IMR-90 (cell line): ENCODE measurements around the gene BTNL2. TPM values are rescaled to one million over a fixed set of nuclear protein-coding genes. Genes with fewer than 3 reads are reported as not detected.

Experiments
- ATAC-seq: fragments of 200-7000 bp; cut with Tn5 transposase; 2 replicates; pipeline ENCODE4 v1.9.1; 2020; ENCODE audit warnings: low read depth, mild to moderate bottlenecking, moderate library complexity
- BruUV-seq: library from RNA; stranded (reverse); fragments of 400-500 nt; replicated peaks from 2 replicates; lab custom pipeline; 2021; lab: Mats Ljungman, UMichigan
- CTCF ChIA-PET: fragments of 300-600 bp; formaldehyde crosslinking; extraction: SDS; loops from one replicate; lab custom pipeline; 2021; ENCODE audit warnings: antibody characterized with exemption; lab: Yijun Ruan, JAX
- POLR2A ChIA-PET: fragments of 300-600 bp; sonication (Branson Sonifier 250); formaldehyde crosslinking; loops from one replicate; lab custom pipeline; 2022; ENCODE audit warnings: antibody characterized with exemption; ENCODE audit not compliant: unreplicated experiment; lab: Charles Lee
- DNase-seq: peaks from one replicate; pipeline ENCODE4 v3.0.0; 2013
- H2AFZ ChIP-seq: replicated peaks from 2 replicates; pipeline ENCODE3; 2013; ENCODE audit warnings: low read length, mild to moderate bottlenecking; ENCODE audit not compliant: poor library complexity
- H2AK5ac ChIP-seq: 2 replicates; pipeline ENCODE4 v1.6.1; 2013; ENCODE audit warnings: low read depth, low read length, inconsistent platforms
- H2AK9ac ChIP-seq: replicated peaks from 2 replicates; pipeline ENCODE3; 2013; ENCODE audit warnings: mild to moderate bottlenecking, low read depth, low read length, moderate library complexity; ENCODE audit not compliant: poor library complexity
- H2BK120ac ChIP-seq: 2 replicates; pipeline ENCODE4 v1.6.1; 2013; ENCODE audit warnings: low read depth, low read length, inconsistent platforms
- H2BK15ac ChIP-seq: 3 replicates; pipeline ENCODE4 v1.6.1; 2013; ENCODE audit warnings: low read depth, low read length, inconsistent platforms
- H2BK20ac ChIP-seq: 2 replicates; pipeline ENCODE4 v1.6.1; 2013; ENCODE audit warnings: low read depth, mild to moderate bottlenecking, inconsistent platforms, low read length, moderate library complexity
- H2BK5ac ChIP-seq: 2 replicates; pipeline ENCODE4 v1.6.1; 2013; ENCODE audit warnings: mild to moderate bottlenecking, low read depth, low read length, inconsistent platforms; ENCODE audit not compliant: poor library complexity, severe bottlenecking
- H3K14ac ChIP-seq: replicated peaks from 2 replicates; pipeline ENCODE4 v1.6.1; 2013; ENCODE audit warnings: low read depth, low read length, inconsistent platforms
- H3K18ac ChIP-seq: 2 replicates; pipeline ENCODE4 v1.6.1; 2013; ENCODE audit warnings: low read depth, low read length, control low read depth
- H3K23ac ChIP-seq: 2 replicates; pipeline ENCODE4 v1.6.1; 2013; ENCODE audit warnings: low read depth, low read length, inconsistent platforms
- H3K27ac ChIP-seq: 2 replicates; pipeline ENCODE4 v1.5.1; 2013; ENCODE audit warnings: mild to moderate bottlenecking, control low read depth, low read length; ENCODE audit not compliant: insufficient read depth
- H3K27me3 ChIP-seq: 2 replicates; pipeline ENCODE4 v1.6.1; 2013; ENCODE audit warnings: low read length; ENCODE audit not compliant: control insufficient read depth, insufficient read depth
- H3K36me3 ChIP-seq: 2 replicates; pipeline ENCODE4 v1.6.1; 2013; ENCODE audit warnings: low read length, mixed read lengths; ENCODE audit not compliant: control insufficient read depth, insufficient read depth
- H3K4ac ChIP-seq: 2 replicates; pipeline ENCODE4 v1.6.1; 2013; ENCODE audit warnings: low read depth, low read length, inconsistent platforms
- H3K4me1 ChIP-seq: 2 replicates; pipeline ENCODE4 v1.6.1; 2013; ENCODE audit warnings: low read length, mixed read lengths; ENCODE audit not compliant: control insufficient read depth, insufficient read depth
- H3K4me2 ChIP-seq: 2 replicates; pipeline ENCODE4 v1.6.1; 2013; ENCODE audit warnings: low read depth, mild to moderate bottlenecking, control low read depth, low read length, moderate library complexity
- H3K4me3 ChIP-seq: 2 replicates; pipeline ENCODE4 v1.5.1; 2013; ENCODE audit warnings: low read depth, mild to moderate bottlenecking, control low read depth, low read length, moderate library complexity; ENCODE audit not compliant: insufficient read depth
- H3K56ac ChIP-seq: 2 replicates; pipeline ENCODE4 v1.6.1; 2013; ENCODE audit warnings: low read length, inconsistent platforms; ENCODE audit not compliant: insufficient read depth; ENCODE audit errors: extremely low read depth
- H3K79me1 ChIP-seq, 2 experiments: 2 replicates each; pipeline ENCODE4 v1.6.1; 2013; ENCODE audit warnings: low read length in 2 of 2, inconsistent platforms in 1 of 2, low read depth in 1 of 2
- H3K9ac ChIP-seq: 2 replicates; pipeline ENCODE4 v1.6.1; 2013; ENCODE audit warnings: low read depth, low read length, control low read depth
- H3K9me1 ChIP-seq: 2 replicates; pipeline ENCODE4 v1.6.1; 2013; ENCODE audit warnings: low read length, inconsistent platforms; ENCODE audit not compliant: insufficient read depth
- H3K9me3 ChIP-seq: 2 replicates; pipeline ENCODE4 v1.6.1; 2013; ENCODE audit warnings: low read length; ENCODE audit not compliant: control insufficient read depth, insufficient read depth
- H4K20me1 ChIP-seq: 2 replicates; pipeline ENCODE4 v1.6.1; 2013; ENCODE audit warnings: low read length, inconsistent platforms; ENCODE audit not compliant: insufficient read depth
- H4K5ac ChIP-seq: 2 replicates; pipeline ENCODE4 v1.6.1; 2013; ENCODE audit warnings: mild to moderate bottlenecking, low read depth, low read length, control low read depth
- H4K8ac ChIP-seq, 2 experiments: 2 replicates each; pipeline ENCODE4 v1.6.1; 2013; ENCODE audit warnings: low read depth in 2 of 2, low read length in 2 of 2, control low read depth in 1 of 2, inconsistent platforms in 1 of 2
- H4K91ac ChIP-seq: 2 replicates; pipeline ENCODE4 v1.6.1; 2013; ENCODE audit warnings: low read depth, low read length, inconsistent platforms; ENCODE audit not compliant: insufficient read depth
- CEBPB ChIP-seq: IDR thresholded peaks from 2 replicates; pipeline ENCODE4 v1.6.1; 2012; ENCODE audit warnings: low read depth, low read length, improper control_type of control experiment
- CHD1 ChIP-seq: IDR thresholded peaks from 2 replicates; pipeline ENCODE4 v1.6.1; 2012; ENCODE audit warnings: low read depth, low read length, improper control_type of control experiment
- CTCF ChIP-seq: conservative IDR thresholded peaks from 2 replicates; pipeline ENCODE4 v1.5.1; 2012; ENCODE audit warnings: mild to moderate bottlenecking, low read depth, low read length, improper control_type of control experiment
- FOS ChIP-seq: fragments of 150-350 bp; IDR thresholded peaks from 2 replicates; pipeline ENCODE4 v1.6.1; 2016; ENCODE audit warnings: low read depth, low read length
- MXI1 ChIP-seq: IDR thresholded peaks from 2 replicates; pipeline ENCODE4 v1.6.1; 2012; ENCODE audit warnings: low read depth, mild to moderate bottlenecking, low read length, moderate library complexity, borderline replicate concordance
- NFE2L2 ChIP-seq: fragments of 150-350 bp; IDR thresholded peaks from 2 replicates; pipeline ENCODE4 v1.6.1; 2016; ENCODE audit warnings: low read depth, mild to moderate bottlenecking, low read length
- RCOR1 ChIP-seq: IDR thresholded peaks from 2 replicates; pipeline ENCODE4 v1.6.1; 2012; ENCODE audit warnings: mild to moderate bottlenecking, low read length, improper control_type of control experiment; ENCODE audit not compliant: insufficient replicate concordance
- RFX5 ChIP-seq: IDR thresholded peaks from 2 replicates; pipeline ENCODE4 v1.8.0; 2012; ENCODE audit warnings: low read depth, mild to moderate bottlenecking, low read length, moderate library complexity
- SMC3 ChIP-seq: fragments of 150-350 bp; IDR thresholded peaks from 2 replicates; pipeline ENCODE4 v1.6.1; 2016; ENCODE audit warnings: low read depth, mild to moderate bottlenecking, antibody characterized with exemption, low read length, moderate library complexity
- WGBS, 2 experiments: methylation state at CpG; one replicate each; pipeline versions ENCODE4 v1.1.5 to v1.1.7; 2013; ENCODE audit warnings: missing lambda C conversion rate in 2 of 2; ENCODE audit not compliant: insufficient read length in 1 of 2; ENCODE audit errors: extremely low coverage in 2 of 2; 5-methylcytosine and 5-hydroxymethylcytosine counted together
- dilution Hi-C: fragments of 300-500 bp; cut with HindIII; formaldehyde crosslinking; loops from one replicate; pipeline ENCODE4 v1.14.3; 2018; ENCODE audit warnings: low sequenced_read_pairs; ENCODE audit not compliant: unreplicated experiment
- in situ Hi-C: fragments of 300-500 bp; cut with MboI; formaldehyde crosslinking; loops from 3 replicates; pipeline ENCODE4 v1.14.3; 2019; ENCODE audit warnings: low sequenced_read_pairs, inconsistent platforms, mixed read lengths
- intact Hi-C: fragments of 100-400 bp; cut with micrococcal nuclease; formaldehyde crosslinking; loops from 2 replicates; pipeline ENCODE4 v1.10.0; 2022
- polyA plus RNA-seq, 3 experiments: library from polyadenylated mRNA; depleted of rRNA; stranded (reverse); fragments of >200 nt; gene quantifications; 2 replicates each; pipeline ENCODE4 v1.2.3, GENCODE V29; 2012; ENCODE audit warnings: low replicate concordance in 1 of 3
- total RNA-seq: library from RNA; depleted of rRNA; stranded (reverse); fragments of >200 nt; gene quantifications from 2 replicates; pipeline ENCODE4 v1.2.3, GENCODE V29; 2012
- TF ChIP-seq, protein P1 (sequence below): fragments of 150-350 bp; IDR thresholded peaks from 2 replicates; pipeline ENCODE4 v1.6.1; 2016; ENCODE audit warnings: low read depth, mild to moderate bottlenecking, low read length, moderate library complexity, borderline replicate concordance

The BTNL2 gene
- total and polyA plus RNA-seq, 2 of the 4 experiments (the other 2 are of a cell fraction), result not detected

DNA sequence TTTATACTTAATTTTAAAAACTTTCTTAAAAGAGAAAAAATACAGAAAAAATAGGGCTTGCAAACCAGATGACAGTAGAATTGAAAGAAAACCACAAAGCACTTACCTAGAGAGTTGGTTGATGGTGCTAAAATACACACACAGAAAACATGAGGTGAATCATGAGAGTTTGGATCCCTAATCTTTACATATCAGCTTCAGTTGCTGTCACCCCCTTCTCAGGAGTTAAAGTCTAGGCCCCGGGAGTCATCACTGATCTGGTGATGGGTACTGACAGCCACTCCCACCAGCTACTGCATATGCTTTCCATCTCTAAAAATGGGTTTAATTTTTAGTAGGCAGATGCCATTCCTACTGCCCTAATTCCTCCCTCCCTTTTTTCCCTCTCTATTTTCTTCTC, 52.0 kb downstream of the BTNL2 start:
- Histone ChIP-seq H3K79me1 (no peaks in the 10 kb centered on the region), H3K23ac (no peak overlapping the region), H4K20me1 (no peaks in the 10 kb centered on the region), H3K27ac (no peak overlapping the region), H3K36me3 (no peaks in the 10 kb centered on the region), H4K5ac (no peak overlapping the region), H3K4me3 (no peak overlapping the region), H2BK20ac (no peak overlapping the region), H3K9me3 (no peaks in the 10 kb centered on the region), H4K8ac (no peak overlapping the region), H2AK5ac (no peak overlapping the region), H3K18ac (no peak overlapping the region), H3K56ac (no peak overlapping the region), H3K27me3 (no peaks in the 10 kb centered on the region), H3K9me1 (no peaks in the 10 kb centered on the region), H2AK9ac (no peak overlapping the region), H3K4me1 (no peaks in the 10 kb centered on the region), H3K14ac (no peak overlapping the region), H3K4me2 (no peak overlapping the region), H2BK15ac (no peak overlapping the region), H2BK5ac (no peak overlapping the region), H4K91ac (no peak overlapping the region), H3K9ac (no peak overlapping the region), H2BK120ac (no peak overlapping the region), H3K4ac (no peak overlapping the region), H2AFZ (no peak overlapping the region)
- dilution Hi-C loops (no loop called here), in situ Hi-C loops (no loop called here), intact Hi-C loops (no loop called here)
- WGBS, 2 experiments, result no CpG with 5 or more reads among the region's 1 CpG
- no peak for ATAC-seq
- DNase-seq, result no peak
- no peak for TF ChIP-seq MXI1
- TF ChIP-seq CTCF, result no peak
- TF ChIP-seq, protein P1, sequence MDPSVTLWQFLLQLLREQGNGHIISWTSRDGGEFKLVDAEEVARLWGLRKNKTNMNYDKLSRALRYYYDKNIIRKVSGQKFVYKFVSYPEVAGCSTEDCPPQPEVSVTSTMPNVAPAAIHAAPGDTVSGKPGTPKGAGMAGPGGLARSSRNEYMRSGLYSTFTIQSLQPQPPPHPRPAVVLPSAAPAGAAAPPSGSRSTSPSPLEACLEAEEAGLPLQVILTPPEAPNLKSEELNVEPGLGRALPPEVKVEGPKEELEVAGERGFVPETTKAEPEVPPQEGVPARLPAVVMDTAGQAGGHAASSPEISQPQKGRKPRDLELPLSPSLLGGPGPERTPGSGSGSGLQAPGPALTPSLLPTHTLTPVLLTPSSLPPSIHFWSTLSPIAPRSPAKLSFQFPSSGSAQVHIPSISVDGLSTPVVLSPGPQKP, result no peak
- TF ChIP-seq RCOR1, result no peak
- no peak for TF ChIP-seq RFX5
- TF ChIP-seq NFE2L2, result no peak
- TF ChIP-seq SMC3, result no peak
- TF ChIP-seq FOS, result no peak
- TF ChIP-seq CHD1, result no peak
- no peak for TF ChIP-seq CEBPB
- CTCF ChIA-PET, result interaction anchor here (0.6 kb wide), 1 partner anchor 10 kb away, joined by 4 read pairs; no protein-coding TSS in a partner anchor
- BruUV-seq, result no TSS peak
- POLR2A ChIA-PET, result no interaction called here
